Body of pancreas (tissue), 4 donors: Measurements from ENCODE around the gene CCDC78.

Experiments used
- POLR2A ChIP-seq, 3 donors: fragments of 450-650 bp; IDR thresholded peaks; one replicate each; pipeline ENCODE4 v1.6.1; 2016; ENCODE audit warnings: antibody characterized with exemption in 3 of 3, mild to moderate bottlenecking in 2 of 3
- TF ChIP-seq, protein P1 (sequence below), 7 experiments: fragments of 450-650 bp in 4 of 7; fragments of 200-600 bp in 3 of 7; sonication (generic) in 3 of 7; IDR thresholded peaks; one replicate each; pipeline ENCODE4 v1.5.1; 2016 to 2019; ENCODE audit warnings: antibody characterized with exemption in 7 of 7

- TF ChIP-seq, protein P1, sequence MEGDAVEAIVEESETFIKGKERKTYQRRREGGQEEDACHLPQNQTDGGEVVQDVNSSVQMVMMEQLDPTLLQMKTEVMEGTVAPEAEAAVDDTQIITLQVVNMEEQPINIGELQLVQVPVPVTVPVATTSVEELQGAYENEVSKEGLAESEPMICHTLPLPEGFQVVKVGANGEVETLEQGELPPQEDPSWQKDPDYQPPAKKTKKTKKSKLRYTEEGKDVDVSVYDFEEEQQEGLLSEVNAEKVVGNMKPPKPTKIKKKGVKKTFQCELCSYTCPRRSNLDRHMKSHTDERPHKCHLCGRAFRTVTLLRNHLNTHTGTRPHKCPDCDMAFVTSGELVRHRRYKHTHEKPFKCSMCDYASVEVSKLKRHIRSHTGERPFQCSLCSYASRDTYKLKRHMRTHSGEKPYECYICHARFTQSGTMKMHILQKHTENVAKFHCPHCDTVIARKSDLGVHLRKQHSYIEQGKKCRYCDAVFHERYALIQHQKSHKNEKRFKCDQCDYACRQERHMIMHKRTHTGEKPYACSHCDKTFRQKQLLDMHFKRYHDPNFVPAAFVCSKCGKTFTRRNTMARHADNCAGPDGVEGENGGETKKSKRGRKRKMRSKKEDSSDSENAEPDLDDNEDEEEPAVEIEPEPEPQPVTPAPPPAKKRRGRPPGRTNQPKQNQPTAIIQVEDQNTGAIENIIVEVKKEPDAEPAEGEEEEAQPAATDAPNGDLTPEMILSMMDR (IDR thresholded peaks at IDR 0.05) = no peak
- no peak for TF ChIP-seq POLR2A (IDR thresholded peaks at IDR 0.05)
Observed at GRCh38 chr16:709566-710499, 16.4 kb downstream of the CCDC78 start.
